Choroid plexus epithelial cell (primary cell): ENCODE data around the gene STKLD1.

Source experiments
- DNase-seq: peaks from one replicate; pipeline ENCODE4 v3.0.0-alpha.2; 2010; ENCODE audit warnings: low read depth
- H3K4me3 ChIP-seq: 2 replicates; pipeline ENCODE4 v1.5.1; 2011; ENCODE audit warnings: low read depth, mild to moderate bottlenecking, control low read depth, low read length, moderate library complexity
- TF ChIP-seq, protein P1 (sequence below): conservative IDR thresholded peaks from 2 replicates; pipeline ENCODE4 v1.5.1; 2011; ENCODE audit warnings: low read depth, mild to moderate bottlenecking, control low read depth, inconsistent platforms, low read length, moderate library complexity

The STKLD1 gene

GRCh38 chr9:133425049-133425632 lies 49.0 kb downstream of the STKLD1 start:
- TF ChIP-seq, protein P1, sequence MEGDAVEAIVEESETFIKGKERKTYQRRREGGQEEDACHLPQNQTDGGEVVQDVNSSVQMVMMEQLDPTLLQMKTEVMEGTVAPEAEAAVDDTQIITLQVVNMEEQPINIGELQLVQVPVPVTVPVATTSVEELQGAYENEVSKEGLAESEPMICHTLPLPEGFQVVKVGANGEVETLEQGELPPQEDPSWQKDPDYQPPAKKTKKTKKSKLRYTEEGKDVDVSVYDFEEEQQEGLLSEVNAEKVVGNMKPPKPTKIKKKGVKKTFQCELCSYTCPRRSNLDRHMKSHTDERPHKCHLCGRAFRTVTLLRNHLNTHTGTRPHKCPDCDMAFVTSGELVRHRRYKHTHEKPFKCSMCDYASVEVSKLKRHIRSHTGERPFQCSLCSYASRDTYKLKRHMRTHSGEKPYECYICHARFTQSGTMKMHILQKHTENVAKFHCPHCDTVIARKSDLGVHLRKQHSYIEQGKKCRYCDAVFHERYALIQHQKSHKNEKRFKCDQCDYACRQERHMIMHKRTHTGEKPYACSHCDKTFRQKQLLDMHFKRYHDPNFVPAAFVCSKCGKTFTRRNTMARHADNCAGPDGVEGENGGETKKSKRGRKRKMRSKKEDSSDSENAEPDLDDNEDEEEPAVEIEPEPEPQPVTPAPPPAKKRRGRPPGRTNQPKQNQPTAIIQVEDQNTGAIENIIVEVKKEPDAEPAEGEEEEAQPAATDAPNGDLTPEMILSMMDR = no peak
- no peak for DNase-seq
- H3K4me3 ChIP-seq = no peak overlapping the region

GRCh38 chr9:133426011-133426410 lies 49.8 kb downstream of the STKLD1 start:
- DNase-seq = no peak
- no peak overlapping the region for H3K4me3 ChIP-seq
- TF ChIP-seq, protein P1 = no peak

- H3K4me3 ChIP-seq = no peak overlapping the region
- DNase-seq = no peak
- TF ChIP-seq, protein P1 = no peak
These were observed 51.6 kb downstream of the STKLD1 start for GRCh38 chr9:133427658-133428348.

GRCh38 chr9:133428617-133429101 lies 52.5 kb downstream of the STKLD1 start:
- no peak for DNase-seq
- H3K4me3 ChIP-seq = no peak overlapping the region
- TF ChIP-seq, protein P1 = no peak

DNA sequence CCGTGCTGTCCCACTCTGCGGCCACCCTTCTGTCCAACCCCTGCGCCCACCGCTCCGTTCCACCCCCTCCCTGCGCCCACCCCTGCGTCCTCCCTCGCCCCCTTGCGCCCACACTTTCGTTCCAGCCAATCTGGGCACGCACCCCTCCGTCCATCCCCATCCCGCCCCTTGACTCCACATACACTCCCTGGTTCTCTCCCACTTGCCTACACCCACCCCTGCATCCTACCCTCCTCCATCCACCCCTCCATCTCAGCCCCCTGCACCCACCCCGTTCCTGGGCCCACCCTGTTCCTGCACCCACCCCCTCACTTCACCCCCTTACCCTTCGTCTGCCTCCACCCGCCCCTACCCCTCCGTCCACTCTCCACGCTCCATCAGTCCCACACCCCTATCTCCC lies 53.0 kb downstream of the STKLD1 start:
- no peak for DNase-seq
- no peak overlapping the region for H3K4me3 ChIP-seq
- TF ChIP-seq, protein P1 = no peak

GRCh38 chr9:133429641-133430161 lies 53.5 kb downstream of the STKLD1 start:
- TF ChIP-seq, protein P1 = peak; percentile 59
- no peak overlapping the region for H3K4me3 ChIP-seq
- DNase-seq = peak; percentile 26
